ENCODE results near the gene CAPZB. TPM values are rescaled to one million over a fixed set of nuclear protein-coding genes. Genes with fewer than 3 reads are reported as not detected.
A peak's percentile ranks its signal among the peaks of the same experiment; 100 is the strongest.

CAPZB gene
- total RNA-seq, 2 experiments from 2014 or later = 335 to 340 TPM

DNA sequence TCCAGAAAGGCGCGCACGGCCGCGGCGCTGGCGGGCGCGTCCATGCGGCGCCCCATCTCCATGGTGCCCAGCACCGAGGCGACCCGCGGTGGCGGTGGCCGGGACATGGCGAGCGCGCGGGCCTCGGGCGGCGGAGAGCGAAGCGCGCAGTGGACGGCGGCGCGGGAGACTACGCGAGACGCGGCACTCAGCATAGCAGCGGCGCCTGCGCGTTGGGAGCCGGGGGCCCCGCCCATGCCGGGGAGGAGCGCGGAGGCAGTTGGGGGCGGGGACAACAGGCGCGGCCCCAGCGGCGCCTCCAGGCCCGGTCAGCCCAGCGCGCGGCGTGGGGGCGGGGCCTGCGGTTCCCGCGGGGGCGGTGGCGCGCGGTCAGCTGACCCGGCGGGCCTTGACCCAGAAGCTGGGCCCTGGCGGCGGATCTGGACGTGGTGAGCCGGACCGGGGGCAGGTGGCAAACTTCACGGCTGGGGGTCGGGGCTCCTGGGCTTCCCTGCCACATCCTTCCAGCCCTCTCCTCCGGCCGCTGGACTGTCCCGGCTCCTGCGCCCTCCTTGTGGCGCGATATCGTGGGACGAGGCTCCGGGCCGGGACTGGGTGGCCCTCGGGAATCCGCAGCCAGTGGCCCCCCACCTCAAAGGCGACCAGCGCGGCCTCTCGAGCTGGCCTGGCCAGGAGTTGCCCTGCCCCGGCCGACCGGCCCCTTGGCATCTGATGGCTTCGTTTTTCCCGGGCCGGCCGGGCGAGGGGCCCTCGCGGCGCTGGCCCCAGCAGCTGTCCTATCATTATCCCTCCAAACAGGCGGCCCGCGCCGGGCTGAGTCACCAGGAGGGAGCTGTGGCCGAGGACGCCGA is 173.2 kb downstream of the CAPZB start, which contains the start of the genes AKR7A2 and SLC66A1:
Gene AKR7A2, minus strand, starts transcription at position 214 of the 851 bp plus-strand sequence. Its CDS starts 20 bp downstream, at position 194.
Gene SLC66A1, plus strand, starts transcription at position 396 of the 851 bp plus-strand sequence. CDS start 5,352 bp downstream, outside the sequence.
- CTCF ChIA-PET = interaction anchor here (1.4 kb wide), 1 partner anchor 350 kb away, joined by 4 read pairs; no protein-coding TSS in a partner anchor
- ATAC-seq = peak; percentile 99
- POLR2A ChIA-PET = interaction anchor here (0.6 to 2.3 kb wide), 8 partner anchors 10 to 288 kb away, joined by 3 to 12 read pairs (median 4); partner anchors contain the start of genes EMC1 and MRTO4

DNA sequence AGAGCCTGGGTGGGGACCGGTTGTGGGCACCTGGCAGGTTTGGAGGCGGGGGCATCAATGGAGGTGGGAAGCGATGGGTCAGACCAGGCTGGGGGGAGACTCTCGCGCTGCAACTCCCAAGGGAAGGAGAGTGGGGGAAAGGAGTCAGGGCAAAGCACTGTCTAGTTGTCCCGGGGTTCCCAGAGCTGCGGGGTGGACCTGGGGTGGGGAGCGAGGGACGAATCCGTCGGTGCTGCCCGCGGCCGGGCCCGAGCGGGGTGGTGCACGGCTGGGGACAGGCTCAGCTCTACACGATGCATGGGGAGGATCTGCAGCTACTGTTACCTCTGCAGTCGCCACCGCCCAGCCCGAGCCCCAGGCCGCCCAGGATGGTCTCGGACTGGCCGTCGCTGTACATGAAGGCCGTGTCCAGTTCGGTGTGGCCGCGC is 173.8 kb downstream of the CAPZB start:
- ChIA-PET CTCF (interaction anchor here (1.1 to 1.4 kb wide), 2 partner anchors 342 to 350 kb away, joined by 4 read pairs; no protein-coding TSS in a partner anchor), POLR2A (interaction anchor here (0.6 to 2.3 kb wide), 9 partner anchors 10 to 289 kb away, joined by 3 to 8 read pairs (median 4); partner anchors contain the start of genes EMC1 and MRTO4)
- H3K27ac Mint-ChIP-seq = peak overlapping the region; percentile 78
- DNase-seq = no peak
- peak overlapping the region; percentile 90 for H3K4me3 Mint-ChIP-seq
- peaks cover 25% of the 10 kb centered on the region for H3K4me1 Mint-ChIP-seq (ENCODE audit: low read depth)
- TF ChIP-seq, protein P1, sequence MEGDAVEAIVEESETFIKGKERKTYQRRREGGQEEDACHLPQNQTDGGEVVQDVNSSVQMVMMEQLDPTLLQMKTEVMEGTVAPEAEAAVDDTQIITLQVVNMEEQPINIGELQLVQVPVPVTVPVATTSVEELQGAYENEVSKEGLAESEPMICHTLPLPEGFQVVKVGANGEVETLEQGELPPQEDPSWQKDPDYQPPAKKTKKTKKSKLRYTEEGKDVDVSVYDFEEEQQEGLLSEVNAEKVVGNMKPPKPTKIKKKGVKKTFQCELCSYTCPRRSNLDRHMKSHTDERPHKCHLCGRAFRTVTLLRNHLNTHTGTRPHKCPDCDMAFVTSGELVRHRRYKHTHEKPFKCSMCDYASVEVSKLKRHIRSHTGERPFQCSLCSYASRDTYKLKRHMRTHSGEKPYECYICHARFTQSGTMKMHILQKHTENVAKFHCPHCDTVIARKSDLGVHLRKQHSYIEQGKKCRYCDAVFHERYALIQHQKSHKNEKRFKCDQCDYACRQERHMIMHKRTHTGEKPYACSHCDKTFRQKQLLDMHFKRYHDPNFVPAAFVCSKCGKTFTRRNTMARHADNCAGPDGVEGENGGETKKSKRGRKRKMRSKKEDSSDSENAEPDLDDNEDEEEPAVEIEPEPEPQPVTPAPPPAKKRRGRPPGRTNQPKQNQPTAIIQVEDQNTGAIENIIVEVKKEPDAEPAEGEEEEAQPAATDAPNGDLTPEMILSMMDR (IDR thresholded peaks at IDR 0.05) = no peak
- H3K36me3 Mint-ChIP-seq (ENCODE audit: low read depth) = peaks cover 8% of the 10 kb centered on the region
- no peaks in the 10 kb centered on the region for H3K27me3 Mint-ChIP-seq
- ATAC-seq = peak; percentile 22
- no peaks in the 10 kb centered on the region for H3K9me3 Mint-ChIP-seq
- intact Hi-C loops (cut with micrococcal nuclease) = no loop called here

More for the DNA sequence above, 173.2 kb downstream of the CAPZB start, which contains the start of the genes AKR7A2 and SLC66A1:
- peak within 1 kb of the TSS; percentile 78 for H3K27ac Mint-ChIP-seq
- intact Hi-C loops (cut with micrococcal nuclease) = no loop called here
- H3K27me3 Mint-ChIP-seq = no peaks in the 10 kb centered on the region
- H3K36me3 Mint-ChIP-seq (ENCODE audit: low read depth) = peaks cover 8% of the 10 kb centered on the region
- peaks cover 25% of the 10 kb centered on the region for H3K4me1 Mint-ChIP-seq (ENCODE audit: low read depth)
- peak; percentile 91 for DNase-seq
- H3K9me3 Mint-ChIP-seq = no peaks in the 10 kb centered on the region
- TF ChIP-seq, protein P1 (IDR thresholded peaks at IDR 0.05) = no peak
- H3K4me3 Mint-ChIP-seq = peak within 1 kb of the TSS; percentile 90

DNA sequence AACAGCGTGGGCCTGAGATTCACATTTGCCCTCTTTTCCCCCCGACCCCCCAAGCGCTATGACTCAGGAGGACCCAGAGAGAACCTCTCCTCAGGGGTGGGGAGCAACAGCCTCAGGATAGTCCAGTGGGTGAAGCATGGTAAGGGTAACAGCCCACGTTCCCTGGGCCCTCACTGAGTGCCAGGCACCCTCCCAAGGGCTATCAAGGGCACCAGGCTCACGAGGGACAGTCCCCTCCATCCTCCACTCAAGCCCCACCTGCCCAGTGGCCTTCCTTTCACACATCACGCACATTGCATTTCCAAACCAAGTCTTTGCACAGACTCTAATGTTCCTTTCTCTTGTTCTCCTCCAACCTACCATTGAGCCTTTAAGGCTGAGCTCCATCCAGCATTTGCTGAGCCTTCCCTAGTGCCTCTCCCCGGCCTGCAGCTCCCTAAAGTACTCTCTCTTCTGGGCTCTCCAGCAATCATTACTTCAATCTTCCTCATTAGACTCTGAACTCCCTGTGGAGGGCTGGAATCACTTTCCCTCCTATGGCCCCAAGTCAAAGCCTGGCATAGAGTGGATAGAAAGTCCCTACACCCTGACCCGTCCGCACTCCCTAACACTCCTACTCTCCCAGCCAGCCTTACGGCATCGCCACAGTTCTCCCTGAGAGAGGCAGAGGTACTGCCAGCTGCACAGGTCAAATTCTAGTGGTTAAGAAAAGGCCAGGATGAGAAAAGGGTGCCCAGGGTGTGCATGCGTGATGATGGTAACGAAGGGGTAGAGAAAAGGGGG is 174.4 kb downstream of the CAPZB start:
- no peaks in the 10 kb centered on the region for H3K9me3 Mint-ChIP-seq
- DNase-seq = peak; percentile 25
- peaks cover 8% of the 10 kb centered on the region for H3K36me3 Mint-ChIP-seq (ENCODE audit: low read depth)
- peak overlapping the region; percentile 78 for H3K27ac Mint-ChIP-seq
- CTCF ChIA-PET = interaction anchor here (1.1 kb wide), 1 partner anchor 343 kb away, joined by 4 read pairs; no protein-coding TSS in a partner anchor
- H3K4me1 Mint-ChIP-seq (ENCODE audit: low read depth) = peaks cover 23% of the 10 kb centered on the region
- TF ChIP-seq, protein P1 (IDR thresholded peaks at IDR 0.05) = no peak
- POLR2A ChIA-PET = interaction anchor here (0.6 to 2.3 kb wide), 8 partner anchors 9 to 290 kb away, joined by 3 to 8 read pairs (median 4); partner anchors contain the start of genes EMC1 and MRTO4
- intact Hi-C loops (cut with micrococcal nuclease) = no loop called here
- peak overlapping the region; percentile 90 for H3K4me3 Mint-ChIP-seq
- no peak for ATAC-seq
- H3K27me3 Mint-ChIP-seq = no peaks in the 10 kb centered on the region

DNA sequence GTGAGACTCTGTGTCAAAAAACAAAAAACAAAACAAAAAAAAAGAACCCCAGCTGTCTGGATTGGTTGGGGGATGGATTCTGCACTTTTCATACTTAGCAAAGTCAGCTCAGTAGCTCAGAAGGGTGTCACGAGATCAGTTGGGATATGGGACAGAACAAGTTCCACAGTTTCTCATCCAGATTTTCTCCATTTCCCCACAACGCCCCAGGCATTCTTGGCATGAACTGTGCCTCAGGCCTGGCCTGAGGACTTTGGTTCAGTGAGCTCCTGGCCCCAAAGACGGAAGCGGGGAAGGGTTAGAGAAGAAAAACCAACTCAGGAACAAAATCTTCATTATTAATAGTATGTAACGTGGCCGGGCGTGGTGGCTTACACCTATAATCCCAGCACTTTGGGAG is 175.3 kb downstream of the CAPZB start:
- H3K36me3 Mint-ChIP-seq (ENCODE audit: low read depth) = peaks cover 12% of the 10 kb centered on the region
- no peaks in the 10 kb centered on the region for H3K9me3 Mint-ChIP-seq
- H3K27ac Mint-ChIP-seq = no peak overlapping the region
- DNase-seq = no peak
- peaks cover 17% of the 10 kb centered on the region for H3K4me1 Mint-ChIP-seq (ENCODE audit: low read depth)
- intact Hi-C loops (cut with micrococcal nuclease) = no loop called here
- CTCF ChIA-PET = no interaction called here
- POLR2A ChIA-PET = interaction anchor here (1.5 to 1.9 kb wide), 3 partner anchors 21 to 58 kb away, joined by 3 to 6 read pairs (median 5); partner anchors contain the start of genes EMC1 and MRTO4
- no peak for ATAC-seq
- TF ChIP-seq, protein P1 (IDR thresholded peaks at IDR 0.05) = no peak
- no peaks in the 10 kb centered on the region for H3K27me3 Mint-ChIP-seq
- peak overlapping the region; percentile 22 for H3K4me3 Mint-ChIP-seq

All from activated CD8-positive, alpha-beta T cell treated with anti-CD3 and anti-CD28 coated beads for 36 hours (primary cell).